ENCODE measurements around the gene NECTIN1.

Gene NECTIN1

DNA sequence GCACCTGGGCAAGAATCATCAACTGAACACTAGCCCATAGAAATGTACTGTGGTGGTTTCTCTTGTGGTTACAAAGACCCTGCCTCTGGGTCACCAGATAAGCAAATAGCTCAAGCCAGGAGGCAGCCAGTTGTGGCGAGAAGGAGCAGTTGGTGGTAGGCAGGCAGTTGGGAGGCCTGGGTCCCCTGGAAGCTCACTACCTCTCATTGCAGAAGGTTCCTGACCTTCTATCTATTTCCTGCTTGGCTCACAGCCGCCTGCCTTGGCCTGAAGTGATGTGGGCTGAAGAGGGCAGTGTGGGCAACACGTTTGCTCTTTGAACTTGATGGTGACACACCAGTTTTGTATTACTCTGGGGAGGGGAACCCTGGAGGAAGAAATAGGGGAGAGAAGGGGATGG lies 34.7 kb downstream of the NECTIN1 start:
- no peak for DNase-seq (ENCODE audit: low read depth in 2 of 2)

DNA sequence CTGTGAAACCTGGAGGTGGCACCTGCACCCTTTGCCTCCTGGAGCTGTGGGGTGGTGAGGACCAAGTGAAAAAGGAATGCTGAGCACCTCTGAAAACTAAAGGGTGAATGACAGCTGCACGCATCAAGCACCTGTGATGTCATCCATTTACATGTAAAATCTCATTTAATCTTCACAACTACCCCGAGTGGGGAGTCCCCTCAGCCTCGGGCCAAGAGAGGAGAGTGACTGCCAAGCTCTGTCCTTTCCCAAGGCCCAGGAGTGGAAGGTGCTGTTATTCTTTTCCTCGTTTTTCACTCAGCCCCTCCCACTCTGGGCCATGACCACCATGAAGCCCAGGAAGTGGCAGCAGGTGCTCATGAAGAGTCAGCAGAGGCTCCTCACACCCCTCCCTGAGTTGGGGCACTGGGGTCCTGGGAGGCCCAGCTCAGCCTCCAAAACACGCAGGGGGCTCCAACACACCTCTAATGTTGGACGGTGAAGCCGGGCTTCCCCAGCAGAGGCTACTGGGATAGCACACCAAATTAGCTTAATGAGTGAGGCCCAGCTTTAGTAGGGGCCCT lies 35.7 kb downstream of the NECTIN1 start:
- no peak for DNase-seq (ENCODE audit: low read depth in 2 of 2)

GRCh38 chr11:119692540-119692820 lies 36.5 kb downstream of the NECTIN1 start:
- no peak for DNase-seq (ENCODE audit: low read depth in 2 of 2)

- DNase-seq (ENCODE audit: low read depth in 2 of 2), result no peak
Measured at GRCh38 chr11:119691701-119692539, 37.1 kb downstream of the NECTIN1 start.

DNA sequence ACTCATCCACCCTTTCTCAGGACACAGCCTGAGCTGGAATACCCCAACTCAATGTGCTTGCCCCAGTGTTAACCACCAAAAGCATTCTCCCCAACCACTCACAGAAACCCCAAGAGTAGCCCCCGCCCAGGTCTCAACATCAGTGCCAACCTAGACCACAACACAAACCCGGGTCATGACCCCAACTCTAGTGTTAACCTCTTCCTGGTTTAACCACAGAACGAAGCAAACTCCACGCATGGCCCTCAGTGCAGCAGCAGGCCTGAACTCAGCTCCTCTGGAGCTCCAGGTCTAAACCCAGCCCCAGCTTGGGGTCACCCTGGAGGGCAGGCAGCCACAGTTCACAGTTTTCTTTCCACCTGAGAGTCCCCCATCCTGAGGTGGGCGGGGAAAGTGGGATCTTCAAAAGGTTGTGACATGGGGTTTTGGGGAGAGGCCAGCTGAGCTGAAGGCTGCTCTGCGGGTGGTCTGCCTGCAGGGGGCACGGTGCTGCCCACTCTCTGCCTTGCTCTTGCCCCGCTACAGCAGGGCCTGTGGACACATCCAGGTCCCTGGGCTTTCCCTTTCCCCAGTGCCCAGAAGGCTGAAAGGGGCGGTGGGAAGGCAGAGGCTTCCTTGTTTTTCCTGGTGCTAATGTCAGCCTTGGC lies 37.9 kb downstream of the NECTIN1 start:
- DNase-seq (ENCODE audit: low read depth in 2 of 2), result peak in 1 of 2 donors; percentile 11

DNA sequence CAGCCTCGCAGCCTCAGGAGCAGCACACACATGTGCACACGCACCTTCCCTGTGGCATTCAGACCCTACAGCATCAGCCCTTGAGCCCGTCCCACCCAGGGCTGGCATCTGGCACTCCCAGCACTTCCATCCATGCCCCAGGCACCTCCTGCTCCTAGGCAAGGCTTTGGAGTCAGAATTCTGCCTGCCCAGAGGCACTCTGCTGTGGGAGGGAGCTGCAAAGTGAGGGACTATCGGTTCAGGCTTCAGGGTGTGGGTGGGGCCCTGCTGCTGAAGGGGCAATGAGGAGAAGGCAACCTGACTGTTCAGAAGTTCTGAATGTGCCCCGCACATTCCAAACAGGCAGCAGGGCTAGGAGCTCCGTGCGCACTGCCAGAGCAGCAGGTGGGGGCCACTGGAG lies 39.7 kb downstream of the NECTIN1 start:
- DNase-seq (ENCODE audit: low read depth in 2 of 2), result no peak

- DNase-seq (ENCODE audit: low read depth in 2 of 2), result no peak
Measured at GRCh38 chr11:119688356-119688755, 40.6 kb downstream of the NECTIN1 start.

GRCh38 chr11:119687373-119688046 lies 41.5 kb downstream of the NECTIN1 start:
- DNase-seq (ENCODE audit: low read depth in 2 of 2), result no peak

- DNase-seq (ENCODE audit: low read depth in 2 of 2), result no peak
Measured at GRCh38 chr11:119686177-119686882, 42.7 kb downstream of the NECTIN1 start.

GRCh38 chr11:119685111-119685746 lies 43.8 kb downstream of the NECTIN1 start:
- DNase-seq (ENCODE audit: low read depth in 2 of 2), result no peak

- DNase-seq (ENCODE audit: low read depth in 2 of 2), result no peak
Measured at GRCh38 chr11:119684361-119685110, 44.5 kb downstream of the NECTIN1 start.

DNA sequence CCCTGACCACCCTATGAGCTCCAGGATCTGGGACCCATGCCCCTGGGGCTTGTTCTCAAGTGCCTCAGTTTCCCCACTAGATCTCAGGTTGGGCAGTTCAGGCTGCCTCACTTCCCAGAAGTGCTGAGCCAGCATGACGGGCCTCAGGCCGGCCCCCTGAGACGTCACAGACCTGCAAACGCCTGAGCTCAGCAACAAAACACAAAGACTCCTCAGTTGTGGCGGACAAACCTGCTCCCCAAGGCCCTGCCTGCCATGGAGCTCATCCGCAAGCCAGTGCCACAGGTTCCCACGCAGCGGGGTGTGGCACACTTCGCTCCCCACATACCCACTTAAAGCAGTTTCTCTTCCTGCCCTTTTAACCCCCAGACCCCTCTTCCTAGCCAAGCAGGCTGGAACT lies 45.2 kb downstream of the NECTIN1 start:
- no peak for DNase-seq (ENCODE audit: low read depth in 2 of 2)

DNA sequence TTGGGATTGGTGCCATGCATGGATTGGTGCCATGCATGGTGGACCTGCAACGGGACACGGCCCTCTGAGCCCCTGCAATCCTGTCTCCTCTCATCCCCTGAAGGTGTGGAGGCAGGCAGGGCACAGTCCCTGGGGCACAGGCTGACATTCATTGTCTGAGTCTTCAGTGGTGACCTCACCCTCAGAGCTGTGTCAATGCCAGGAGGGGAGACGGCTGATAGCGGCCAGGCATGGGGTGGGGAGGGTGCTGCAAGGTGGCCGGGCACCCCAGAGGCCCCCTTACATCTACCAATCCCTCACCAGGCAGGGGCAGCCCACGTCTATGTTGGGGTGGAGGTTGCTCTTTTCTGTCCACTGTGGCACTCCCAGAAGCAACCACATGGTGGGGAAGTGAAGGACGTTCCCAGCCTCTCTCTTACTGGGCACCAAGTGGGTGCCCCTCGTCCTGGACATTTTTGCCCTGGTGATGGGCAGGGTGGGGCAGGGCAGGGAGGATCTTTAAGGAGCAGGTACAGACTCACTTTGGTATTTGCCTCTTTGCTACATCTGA lies 47.6 kb downstream of the NECTIN1 start:
- no peak for DNase-seq (ENCODE audit: low read depth in 2 of 2)

DNA sequence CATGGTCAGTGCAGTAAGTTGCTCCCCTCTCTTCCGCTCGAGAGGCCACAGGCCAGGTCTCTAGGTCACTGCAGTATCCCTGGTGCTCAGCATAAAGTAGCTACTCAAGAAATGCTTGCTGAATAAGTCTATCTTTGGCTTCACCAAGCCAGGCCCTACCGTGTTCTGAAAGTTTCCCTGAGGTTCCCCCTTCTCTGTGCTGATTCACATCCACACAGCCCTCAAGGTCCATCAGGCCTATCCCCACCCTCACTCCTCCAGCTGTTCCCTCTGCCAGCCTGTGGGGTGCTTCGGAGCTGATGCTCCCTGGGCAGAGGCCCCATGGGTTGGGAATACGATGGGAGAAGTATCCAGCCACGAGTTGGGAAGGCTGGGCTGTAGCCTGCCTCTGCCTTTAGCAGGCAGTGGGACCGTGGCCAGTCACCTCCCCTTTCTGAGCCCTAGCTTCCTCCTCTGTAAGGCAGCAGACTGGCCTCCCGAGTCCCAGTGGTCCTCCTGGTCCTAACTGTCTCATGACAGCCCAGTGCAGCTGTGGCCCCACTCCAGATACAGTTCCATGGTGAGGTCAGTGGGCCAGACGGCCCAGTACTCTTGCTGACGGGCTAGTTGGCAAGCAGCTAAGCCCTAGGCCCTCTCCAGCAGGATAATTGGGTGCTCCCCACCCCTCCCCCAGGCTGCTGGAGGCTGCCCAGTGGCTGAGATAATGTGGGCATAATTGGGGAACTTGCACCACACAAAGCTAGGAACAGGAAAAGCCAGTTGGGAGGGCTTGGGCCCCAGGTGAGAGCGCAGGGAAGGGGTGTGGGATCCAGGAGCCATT lies 48.2 kb downstream of the NECTIN1 start:
- no peak for DNase-seq (ENCODE audit: low read depth in 2 of 2)

DNA sequence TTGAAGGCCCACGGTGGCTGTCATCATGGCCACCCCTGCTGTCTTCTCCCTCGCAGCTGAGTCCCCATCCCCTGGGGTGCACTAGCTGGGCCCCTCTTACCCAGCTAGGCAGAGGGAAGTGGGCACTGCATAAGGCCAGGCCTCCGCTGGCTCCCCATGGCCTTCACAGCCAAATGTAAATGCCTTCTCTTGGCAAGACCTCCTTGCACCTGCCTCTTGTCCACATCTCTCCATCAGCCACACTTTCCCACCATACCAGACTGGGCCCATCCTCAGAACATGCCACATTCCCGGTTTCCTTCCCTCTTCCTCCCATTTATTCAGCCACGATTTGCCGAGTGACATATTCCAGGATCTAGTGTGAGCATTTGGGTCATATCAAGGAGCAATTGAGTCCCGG lies 49.7 kb downstream of the NECTIN1 start:
- DNase-seq (ENCODE audit: low read depth in 2 of 2), result no peak

DNA sequence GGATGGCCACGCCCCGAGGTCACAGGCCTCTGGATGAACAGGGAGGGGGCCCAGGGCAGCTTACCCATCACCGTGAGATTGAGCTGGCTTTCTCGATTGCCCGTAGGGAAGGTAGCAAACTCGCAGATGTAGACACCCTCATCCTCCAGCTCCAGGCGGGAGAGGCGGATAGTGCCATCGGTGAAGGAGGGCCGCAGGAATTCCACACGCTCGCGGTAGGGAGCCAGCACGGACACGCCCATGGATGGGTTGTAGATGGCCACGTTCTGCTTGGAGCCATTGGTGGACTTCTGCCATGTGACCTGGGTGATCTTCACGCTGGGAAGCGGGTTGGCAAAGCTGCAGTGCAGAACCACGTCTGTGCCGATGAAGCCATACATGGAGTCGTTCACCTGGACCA lies 50.6 kb downstream of the NECTIN1 start:
- no peak for DNase-seq (ENCODE audit: low read depth in 2 of 2)

- no peak for DNase-seq (ENCODE audit: low read depth in 2 of 2)
Measured at GRCh38 chr11:119677840-119678239, 51.2 kb downstream of the NECTIN1 start.

DNA sequence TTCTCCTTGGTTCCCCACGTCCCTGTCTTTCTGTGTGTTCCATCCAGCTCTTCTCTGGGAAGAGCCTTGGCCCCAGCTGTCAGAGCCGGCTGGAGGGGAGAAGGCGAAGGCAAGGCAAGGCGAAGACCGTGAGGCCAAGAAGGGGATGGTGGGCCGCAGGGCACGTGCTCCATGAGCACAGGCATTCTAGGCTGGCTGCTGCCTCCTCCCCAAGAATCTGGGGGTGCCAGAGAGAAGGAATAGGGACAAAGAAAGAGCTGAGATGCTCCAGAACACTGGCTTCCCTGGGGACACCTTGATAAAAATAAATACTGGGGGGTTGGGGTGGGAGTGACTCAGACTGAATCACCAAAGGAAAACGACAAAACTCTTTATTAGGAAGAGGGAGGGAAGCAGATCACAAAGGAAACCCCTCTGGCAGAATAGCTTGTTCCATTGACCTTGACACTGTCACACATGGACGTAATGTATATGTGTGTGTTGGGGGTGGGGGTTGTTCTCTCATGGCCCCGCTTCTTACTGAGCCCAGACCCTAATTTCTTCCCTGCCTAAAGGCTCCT lies 52.5 kb downstream of the NECTIN1 start:
- DNase-seq (ENCODE audit: low read depth in 2 of 2), result no peak

- peak; percentile 28 to 33 for DNase-seq (ENCODE audit: low read depth in 2 of 2)
Measured at GRCh38 chr11:119673759-119674336, 55.2 kb downstream of the NECTIN1 start.

Data from stimulated activated CD8-positive, alpha-beta memory T cell treated with anti-CD3 and anti-CD28 coated beads, Interleukin-2, amount 100 ng/mL, for 48 hours (primary cell).